GM12865 (cell line): ENCODE data around the gene MOSMO.
A peak's percentile ranks its signal among the peaks of the same experiment; 100 is the strongest.

Source experiments
- DNase-seq: peaks from one replicate; pipeline ENCODE4 v3.0.0; 2010; ENCODE audit warnings: low read depth
- H3K4me3 ChIP-seq: 2 replicates; pipeline ENCODE4 v1.5.1; 2011; ENCODE audit warnings: mild to moderate bottlenecking, low read depth, low read length, control low read depth
- TF ChIP-seq, protein P1 (sequence below): IDR thresholded peaks from 2 replicates; pipeline ENCODE4 v1.5.1; 2011; ENCODE audit warnings: low read length, control low read depth, low read depth, inconsistent platforms; ENCODE audit not compliant: insufficient read depth; ENCODE audit errors: missing control alignments

The MOSMO gene

GRCh38 chr16:22007509-22008214, at the start of gene MOSMO:
TSS of gene MOSMO (plus strand) at chr16:22008111. CDS start at chr16:22008302, 191 bp downstream.
- H3K4me3 ChIP-seq: peak within 1 kb of the TSS; percentile 82
- DNase-seq: peak; percentile 71
- TF ChIP-seq, protein P1, sequence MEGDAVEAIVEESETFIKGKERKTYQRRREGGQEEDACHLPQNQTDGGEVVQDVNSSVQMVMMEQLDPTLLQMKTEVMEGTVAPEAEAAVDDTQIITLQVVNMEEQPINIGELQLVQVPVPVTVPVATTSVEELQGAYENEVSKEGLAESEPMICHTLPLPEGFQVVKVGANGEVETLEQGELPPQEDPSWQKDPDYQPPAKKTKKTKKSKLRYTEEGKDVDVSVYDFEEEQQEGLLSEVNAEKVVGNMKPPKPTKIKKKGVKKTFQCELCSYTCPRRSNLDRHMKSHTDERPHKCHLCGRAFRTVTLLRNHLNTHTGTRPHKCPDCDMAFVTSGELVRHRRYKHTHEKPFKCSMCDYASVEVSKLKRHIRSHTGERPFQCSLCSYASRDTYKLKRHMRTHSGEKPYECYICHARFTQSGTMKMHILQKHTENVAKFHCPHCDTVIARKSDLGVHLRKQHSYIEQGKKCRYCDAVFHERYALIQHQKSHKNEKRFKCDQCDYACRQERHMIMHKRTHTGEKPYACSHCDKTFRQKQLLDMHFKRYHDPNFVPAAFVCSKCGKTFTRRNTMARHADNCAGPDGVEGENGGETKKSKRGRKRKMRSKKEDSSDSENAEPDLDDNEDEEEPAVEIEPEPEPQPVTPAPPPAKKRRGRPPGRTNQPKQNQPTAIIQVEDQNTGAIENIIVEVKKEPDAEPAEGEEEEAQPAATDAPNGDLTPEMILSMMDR: no peak

GRCh38 chr16:21959050-21959449, 48.9 kb upstream of the MOSMO start:
- TF ChIP-seq, protein P1: no peak
- DNase-seq: peak; percentile 37
- no peak overlapping the region for H3K4me3 ChIP-seq

- DNase-seq: no peak
Measured at GRCh38 chr16:21962475-21962874, 45.4 kb upstream of the MOSMO start.

GRCh38 chr16:21963887-21964286, 44.0 kb upstream of the MOSMO start:
- TF ChIP-seq, protein P1: no peak
- H3K4me3 ChIP-seq: no peak overlapping the region
- DNase-seq: no peak

More at GRCh38 chr16:21962475-21962874, 45.4 kb upstream of the MOSMO start:
- no peak overlapping the region for H3K4me3 ChIP-seq
- TF ChIP-seq, protein P1: no peak

- TF ChIP-seq, protein P1: no peak
- no peak for DNase-seq
- no peak overlapping the region for H3K4me3 ChIP-seq
Measured at GRCh38 chr16:21964353-21964752, 43.6 kb upstream of the MOSMO start.

- no peak for DNase-seq
- TF ChIP-seq, protein P1: no peak
- no peak overlapping the region for H3K4me3 ChIP-seq
Measured at GRCh38 chr16:21971856-21972255, 36.1 kb upstream of the MOSMO start.

DNA sequence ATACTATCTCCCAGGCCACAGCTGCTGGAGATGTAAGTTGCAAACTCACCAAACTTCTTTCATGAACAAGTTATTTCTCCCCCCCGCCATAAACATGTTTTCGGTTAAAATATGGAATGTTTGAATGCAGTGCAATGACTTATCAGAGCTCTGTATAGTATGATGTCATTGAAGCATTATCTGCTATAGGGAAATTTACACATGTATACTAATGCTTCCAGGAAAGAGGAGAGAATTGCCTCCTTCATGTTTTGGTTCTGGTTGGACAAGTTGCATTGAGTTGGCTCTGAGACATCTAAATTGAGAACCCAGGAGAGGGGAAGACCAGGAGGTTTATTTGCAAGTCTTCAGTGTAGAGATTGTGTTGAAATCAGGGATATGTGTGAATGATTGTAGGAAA, 34.0 kb upstream of the MOSMO start:
- no peak for DNase-seq
- TF ChIP-seq, protein P1: no peak

More for the DNA sequence above, 34.0 kb upstream of the MOSMO start:
- H3K4me3 ChIP-seq: no peak overlapping the region
